Mesothelial cell of epicardium (in vitro differentiated cells): ENCODE results near the gene KIF16B. TPM values are rescaled to one million over a fixed set of nuclear protein-coding genes. Genes with fewer than 3 reads are reported as not detected.

Source experiments
- DNase-seq, 2 experiments: peaks; one replicate each; pipeline ENCODE4 v3.0.0; 2021; ENCODE audit warnings: low spot score in 2 of 2; ENCODE audit not compliant: unreplicated experiment in 2 of 2
- H3K27ac Mint-ChIP-seq: 2 replicates; pipeline ENCODE4 v1.8.0; 2021; ENCODE audit warnings: mixed read lengths
- H3K27me3 Mint-ChIP-seq: 2 replicates; pipeline ENCODE4 v1.8.0; 2021; ENCODE audit warnings: low read depth, mixed read lengths
- H3K36me3 Mint-ChIP-seq: 2 replicates; pipeline ENCODE4 v1.8.0; 2021; ENCODE audit warnings: mixed read lengths
- H3K4me1 Mint-ChIP-seq: 2 replicates; pipeline ENCODE4 v1.8.0; 2021; ENCODE audit warnings: mixed read lengths
- H3K4me3 Mint-ChIP-seq: 2 replicates; pipeline ENCODE4 v1.8.0; 2021; ENCODE audit warnings: mild to moderate bottlenecking, moderate library complexity, mixed read lengths
- H3K9me3 Mint-ChIP-seq: 2 replicates; pipeline ENCODE4 v1.8.0; 2021; ENCODE audit warnings: mixed read lengths
- CTCF ChIP-seq: fragments of 200-600 bp; sonication (generic); IDR thresholded peaks from one replicate; pipeline ENCODE4 v1.5.0; 2021; ENCODE audit warnings: antibody characterized with exemption; ENCODE audit not compliant: unreplicated experiment
- total RNA-seq: library from RNA; stranded (reverse); gene quantifications from 3 replicates; pipeline ENCODE4 v1.2.1, GENCODE V29; 2021

Gene KIF16B
- total RNA-seq, 1 donor from 2014 or later = 12.8 TPM

GRCh38 chr20:16475225-16475624, 98.0 kb downstream of the KIF16B start:
- Mint-ChIP-seq H3K9me3 (peaks cover 8% of the 10 kb centered on the region), H3K4me3 (no peak overlapping the region), H3K27ac (peak overlapping the region; percentile 92), H3K27me3 (no peaks in the 10 kb centered on the region), H3K36me3 (peaks cover 8% of the 10 kb centered on the region), H3K4me1 (peaks cover 33% of the 10 kb centered on the region)
- TF ChIP-seq CTCF = no peak
- no peak for DNase-seq

DNA sequence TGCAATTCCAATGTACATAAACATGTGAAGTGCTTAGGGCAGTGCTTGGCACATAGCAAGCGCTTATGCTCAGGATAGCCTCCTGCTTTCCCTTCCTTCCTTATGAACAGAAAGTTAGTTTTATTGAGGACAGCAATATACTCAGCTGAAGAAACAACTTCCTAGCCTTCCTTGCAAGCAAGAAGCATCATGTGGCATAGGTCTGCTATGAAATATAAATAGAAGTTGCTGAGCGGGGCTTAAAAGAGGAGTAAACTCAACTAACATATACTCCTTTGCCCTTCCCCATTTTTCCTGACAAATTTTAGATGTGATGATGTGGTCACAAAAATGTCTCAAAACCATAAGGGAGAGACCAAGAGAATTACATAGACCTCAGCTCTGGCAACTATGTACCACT, 98.9 kb downstream of the KIF16B start:
- H3K36me3 Mint-ChIP-seq = peaks cover 13% of the 10 kb centered on the region
- H3K27ac Mint-ChIP-seq = peak overlapping the region; percentile 92
- no peak for TF ChIP-seq CTCF
- H3K27me3 Mint-ChIP-seq = no peaks in the 10 kb centered on the region
- peaks cover 33% of the 10 kb centered on the region for H3K4me1 Mint-ChIP-seq
- DNase-seq = no peak
- H3K9me3 Mint-ChIP-seq = peaks cover 16% of the 10 kb centered on the region
- H3K4me3 Mint-ChIP-seq = no peak overlapping the region

- no peaks in the 10 kb centered on the region for H3K27me3 Mint-ChIP-seq
- H3K4me1 Mint-ChIP-seq = peaks cover 26% of the 10 kb centered on the region
- no peak overlapping the region for H3K4me3 Mint-ChIP-seq
- no peak overlapping the region for H3K27ac Mint-ChIP-seq
- peaks cover 17% of the 10 kb centered on the region for H3K9me3 Mint-ChIP-seq
- no peak for TF ChIP-seq CTCF
- DNase-seq = no peak
- H3K36me3 Mint-ChIP-seq = peaks cover 21% of the 10 kb centered on the region
These were observed 101.0 kb downstream of the KIF16B start for GRCh38 chr20:16472045-16472872.

DNA sequence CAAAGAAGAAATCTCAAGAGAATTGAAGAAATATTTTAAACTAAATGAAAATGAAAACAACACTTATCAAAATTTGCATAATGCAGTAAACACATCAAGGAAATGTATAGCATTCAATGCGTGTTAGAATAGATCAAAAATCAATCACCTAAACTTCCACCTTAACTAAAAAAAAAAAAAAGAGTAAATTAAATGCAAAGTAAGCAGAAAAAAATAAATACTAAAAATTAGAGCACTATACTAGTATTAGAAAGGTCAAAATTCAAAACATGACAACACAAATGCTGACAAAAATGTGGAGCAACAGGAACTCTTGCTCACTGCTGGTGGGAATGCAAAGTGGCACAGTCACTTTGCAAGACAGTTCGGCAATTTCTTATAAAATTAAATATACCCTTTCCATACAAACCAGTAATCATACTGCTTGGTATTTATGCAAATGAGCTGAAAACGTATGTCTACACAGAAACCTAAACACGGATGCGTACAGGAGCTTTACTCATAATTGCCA, 103.8 kb downstream of the KIF16B start:
- DNase-seq = no peak
- Mint-ChIP-seq H3K4me3 (no peak overlapping the region), H3K9me3 (peaks cover 24% of the 10 kb centered on the region), H3K4me1 (peaks cover 10% of the 10 kb centered on the region), H3K27ac (no peak overlapping the region), H3K27me3 (no peaks in the 10 kb centered on the region), H3K36me3 (peaks cover 24% of the 10 kb centered on the region)
- no peak for TF ChIP-seq CTCF

DNA sequence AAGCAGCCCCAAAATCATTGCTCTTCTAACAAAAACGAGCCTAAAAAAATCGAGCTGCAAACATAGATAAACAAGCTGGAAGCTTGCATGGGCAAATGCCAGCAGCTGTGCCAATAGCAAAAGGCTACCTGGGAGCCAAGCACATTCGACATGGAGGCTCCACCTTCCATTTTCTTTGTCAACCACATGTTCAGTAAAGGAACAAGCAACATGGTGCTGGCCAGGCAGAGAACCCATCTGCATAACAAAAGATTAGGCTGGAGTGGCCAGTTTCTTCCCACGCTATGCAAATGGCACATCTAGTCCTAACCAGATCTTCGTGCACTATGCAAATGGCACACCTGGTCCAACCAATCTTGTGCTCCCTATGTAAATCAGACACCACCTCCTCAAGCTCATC, 110.5 kb downstream of the KIF16B start:
- Mint-ChIP-seq H3K27ac (no peak overlapping the region), H3K4me1 (peaks cover 9% of the 10 kb centered on the region), H3K4me3 (no peak overlapping the region), H3K9me3 (peaks cover 10% of the 10 kb centered on the region), H3K27me3 (no peaks in the 10 kb centered on the region), H3K36me3 (peaks cover 9% of the 10 kb centered on the region)
- no peak for TF ChIP-seq CTCF
- no peak for DNase-seq
